T-cell (primary cell): ENCODE data around the gene TTLL12. TPM values are rescaled to one million over a fixed set of nuclear protein-coding genes. Genes with fewer than 3 reads are reported as not detected.

Experiments used
- ATAC-seq, 4 experiments: fragments of 200-7000 bp in 3 of 4; fragments of 150-1000 bp in 1 of 4; cut with Tn5 transposase; replicated peaks in 1 of 4; 1 replicate in 3 of 4; 2 replicates in 1 of 4; pipeline ENCODE4 v1.10.0; 2021; ENCODE audit warnings: moderate library complexity in 3 of 4, mild to moderate bottlenecking in 2 of 4, moderate number of reproducible peaks in 1 of 4
- CTCF ChIA-PET, 2 donors: fragments of 300-600 bp; sonication (Branson Sonifier 250); formaldehyde crosslinking; loops; one replicate each; lab custom pipeline; 2022; ENCODE audit warnings: antibody characterized with exemption in 2 of 2; lab: Charles Lee
- POLR2A ChIA-PET, 2 donors: fragments of 300-600 bp; sonication (Branson Sonifier 250); formaldehyde crosslinking; loops; one replicate each; lab custom pipeline; 2022; ENCODE audit warnings: antibody characterized with exemption in 2 of 2; lab: Charles Lee
- DNase-seq, 35 experiments: peaks; one replicate each; pipeline versions ENCODE4 v3.0.0 to v3.0.0-alpha.2; 2013 to 2023
- H3K27ac ChIP-seq: one replicate; pipeline ENCODE4 v1.5.1; 2013; ENCODE audit warnings: low read length
- H3K27me3 ChIP-seq, 2 experiments: replicated peaks in 1 of 2; 1 replicate in 1 of 2; 2 replicates in 1 of 2; pipeline versions ENCODE4 v1.6.1 to v1.7.0; 2013; ENCODE audit warnings: low read length in 1 of 2, mixed read lengths in 1 of 2; ENCODE audit not compliant: control insufficient read depth in 2 of 2, insufficient read depth in 2 of 2; ENCODE audit errors: extremely low read depth in 1 of 2
- H3K36me3 ChIP-seq, 2 donors: 1 replicate in 1 of 2; 2 replicates in 1 of 2; pipeline versions ENCODE4 v1.6.1 to v1.7.0; 2013; ENCODE audit warnings: low read length in 1 of 2; ENCODE audit not compliant: control insufficient read depth in 2 of 2, insufficient read depth in 1 of 2; ENCODE audit errors: extremely low read depth in 1 of 2
- H3K4me1 ChIP-seq, 2 experiments: 1 replicate in 1 of 2; 2 replicates in 1 of 2; pipeline versions ENCODE4 v1.6.1 to v1.7.0; 2013; ENCODE audit warnings: low read length in 2 of 2, mixed read lengths in 1 of 2; ENCODE audit not compliant: insufficient read depth in 2 of 2, control insufficient read depth in 1 of 2; ENCODE audit errors: extremely low read depth in 1 of 2
- H3K4me3 ChIP-seq, 2 donors: 1 replicate in 1 of 2; 2 replicates in 1 of 2; pipeline versions ENCODE4 v1.5.1 to v1.7.0; 2013; ENCODE audit warnings: mild to moderate bottlenecking in 2 of 2, low read length in 1 of 2, moderate library complexity in 1 of 2; ENCODE audit not compliant: control insufficient read depth in 1 of 2; ENCODE audit errors: extremely low read depth in 1 of 2
- H3K9me3 ChIP-seq: 2 replicates; pipeline ENCODE4 v1.7.0; 2013
- H3K27ac Mint-ChIP-seq, 2 donors: one replicate each; pipeline ENCODE4 v1.8.0; 2020 to 2021; ENCODE audit warnings: mild to moderate bottlenecking in 2 of 2, mixed read lengths in 2 of 2
- H3K27me3 Mint-ChIP-seq, 2 donors: one replicate each; pipeline ENCODE4 v1.8.0; 2021 to 2022; ENCODE audit warnings: mixed read lengths in 2 of 2
- H3K36me3 Mint-ChIP-seq: one replicate; pipeline ENCODE4 v1.8.0; 2021; ENCODE audit warnings: mixed read lengths
- H3K4me1 Mint-ChIP-seq, 3 donors: one replicate each; pipeline ENCODE4 v1.8.0; 2020 to 2022; ENCODE audit warnings: mixed read lengths in 3 of 3, mild to moderate bottlenecking in 1 of 3
- H3K4me3 Mint-ChIP-seq, 3 donors: one replicate each; pipeline ENCODE4 v1.8.0; 2020 to 2022; ENCODE audit warnings: mild to moderate bottlenecking in 3 of 3, mixed read lengths in 3 of 3, moderate library complexity in 3 of 3
- H3K9me3 Mint-ChIP-seq, 3 donors: one replicate each; pipeline ENCODE4 v1.8.0; 2020 to 2022; ENCODE audit warnings: mixed read lengths in 3 of 3
- WGBS: methylation state at CpG from one replicate; pipeline ENCODE4 v1.1.5; 2013; ENCODE audit warnings: missing lambda C conversion rate; ENCODE audit not compliant: insufficient coverage; 5-methylcytosine and 5-hydroxymethylcytosine counted together
- total RNA-seq, 35 experiments: library from RNA in 6 of 35; stranded (reverse) in 6 of 35; fragments of 120-200 nt in 1 of 35; gene quantifications; one replicate each; pipeline versions ENCODE4 v1.2.1 to v1.2.4 and lab custom pipeline; 2013 to 2026

The TTLL12 gene
- total RNA-seq, 5 donors from 2014 or later (not counting 1 experiment from before 2014, with no cell fraction given): 17.1 to 38.1 (median 33.8) TPM

DNA sequence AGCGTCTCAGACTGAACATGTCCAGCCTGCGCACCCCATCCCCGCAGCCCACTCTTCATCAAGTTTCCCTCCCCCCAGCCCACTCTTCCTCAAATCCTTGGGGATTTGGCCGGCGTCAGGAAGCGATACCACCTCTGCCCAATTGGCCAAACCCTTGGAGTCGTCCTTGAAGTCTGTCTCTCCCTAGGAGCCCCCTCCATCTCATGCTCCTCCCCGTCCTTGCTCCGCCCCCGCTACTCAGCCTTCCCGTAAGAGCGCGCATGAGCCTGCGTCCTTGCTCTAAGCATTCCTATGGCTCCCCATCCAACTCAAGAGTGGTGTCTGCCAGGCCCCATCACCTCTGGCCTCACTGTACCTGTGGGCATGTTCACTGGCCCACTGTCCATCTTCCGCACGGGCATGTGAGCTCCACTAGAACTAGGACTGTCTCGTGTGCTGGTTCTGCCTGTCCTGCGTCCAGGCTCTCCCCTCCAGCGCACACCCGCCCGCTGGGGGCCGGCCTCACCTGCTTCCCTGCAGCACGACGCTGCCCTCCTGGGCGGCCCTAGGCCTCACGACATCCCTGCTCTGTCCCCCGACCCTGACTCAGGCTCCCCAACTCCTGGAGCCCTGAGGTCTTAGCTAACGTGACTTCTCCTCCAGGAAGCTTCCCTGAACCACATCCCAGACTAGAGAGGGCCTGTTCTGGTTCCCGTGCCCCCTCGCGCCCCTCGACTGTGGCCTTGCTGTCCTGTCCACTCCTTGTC, 30.5 kb upstream of the TTLL12 start:
- no peaks in the 10 kb centered on the region for H3K9me3 ChIP-seq
- H3K27me3 Mint-ChIP-seq: peaks cover 0 to 3% of the 10 kb centered on the region in 2 donors
- DNase-seq (no peak), ATAC-seq (no peak)
- WGBS: 90% methylated on average over 22 of the region's 32 CpGs
- H3K27ac ChIP-seq: no peak overlapping the region
- H3K36me3 ChIP-seq: no peaks in the 10 kb centered on the region
- no peak overlapping the region for H3K27ac Mint-ChIP-seq
- no peaks in the 10 kb centered on the region for H3K9me3 Mint-ChIP-seq
- no peak overlapping the region for H3K4me3 ChIP-seq
- CTCF ChIA-PET: no interaction called here
- H3K4me1 Mint-ChIP-seq: no peaks in the 10 kb centered on the region
- H3K4me3 Mint-ChIP-seq: no peak overlapping the region
- POLR2A ChIA-PET: interaction anchor here in 1 of 2 donors (0.6 kb wide), 1 partner anchor 11 kb away, joined by 3 read pairs; no protein-coding TSS in a partner anchor
- no peaks in the 10 kb centered on the region for H3K36me3 Mint-ChIP-seq
- H3K4me1 ChIP-seq: no peaks in the 10 kb centered on the region
- H3K27me3 ChIP-seq: peaks cover 0 to 27% of the 10 kb centered on the region in 2 experiments

DNA sequence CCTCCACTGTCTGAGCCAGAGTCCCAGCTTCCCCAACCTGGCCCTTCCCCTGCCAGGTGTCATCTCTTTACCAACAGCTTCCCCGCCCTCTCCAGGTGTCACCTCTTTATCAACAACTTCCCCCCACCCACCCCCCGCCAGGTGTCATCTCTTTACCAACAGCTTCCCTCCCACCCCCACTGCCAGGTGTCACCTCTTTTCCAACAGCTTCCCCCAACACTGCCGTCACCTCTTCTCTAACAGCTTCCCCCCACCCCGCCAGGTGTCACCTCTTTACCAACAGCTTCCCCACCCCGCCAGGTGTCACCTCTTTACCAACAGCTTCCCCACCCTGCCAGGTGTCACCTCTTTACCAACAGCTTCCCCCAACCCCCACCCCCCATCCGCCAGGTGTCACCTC, 29.8 kb upstream of the TTLL12 start:
- CTCF ChIA-PET: no interaction called here
- WGBS: 71% methylated on average over 3 of the region's 6 CpGs

DNA sequence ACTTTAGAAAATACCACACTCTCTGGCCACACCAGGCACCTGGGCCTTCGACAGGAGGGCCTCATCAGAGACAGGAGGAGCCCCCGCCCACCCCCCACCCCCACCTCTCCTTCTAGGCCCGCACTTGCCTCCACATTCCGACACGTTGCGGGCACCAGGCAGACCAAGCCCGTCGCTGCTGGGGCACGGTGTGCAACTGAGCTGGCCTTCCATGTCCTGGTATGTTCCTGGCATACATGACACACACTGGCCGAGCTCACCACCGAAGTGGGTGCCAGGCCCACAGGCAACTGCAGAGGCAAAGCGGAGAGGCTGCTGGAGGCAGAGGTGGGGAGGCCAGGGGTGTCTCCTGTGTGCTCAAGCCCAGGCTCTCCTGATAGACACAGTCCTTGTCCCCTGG, 27.0 kb upstream of the TTLL12 start:
- Mint-ChIP-seq H3K27ac (no peak overlapping the region), H3K4me3 (no peak overlapping the region), H3K36me3 (no peaks in the 10 kb centered on the region), H3K27me3 (no peaks in the 10 kb centered on the region), H3K4me1 (no peaks in the 10 kb centered on the region), H3K9me3 (no peaks in the 10 kb centered on the region)
- Histone ChIP-seq H3K4me1 (no peaks in the 10 kb centered on the region), H3K4me3 (no peak overlapping the region), H3K36me3 (no peaks in the 10 kb centered on the region), H3K27me3 (peaks cover 0 to 19% of the 10 kb centered on the region in 2 experiments), H3K27ac (no peak overlapping the region), H3K9me3 (no peaks in the 10 kb centered on the region)
- ChIA-PET POLR2A (no interaction called here), CTCF (no interaction called here)
- WGBS: 91% methylated on average over 7 of the region's 12 CpGs
- ATAC-seq (no peak), DNase-seq (no peak)

More for the DNA sequence above, 29.8 kb upstream of the TTLL12 start:
- no peaks in the 10 kb centered on the region for H3K4me1 Mint-ChIP-seq
- H3K27me3 ChIP-seq: peaks cover 0 to 29% of the 10 kb centered on the region in 2 experiments
- H3K9me3 ChIP-seq: no peaks in the 10 kb centered on the region
- H3K27ac Mint-ChIP-seq: no peak overlapping the region
- no peaks in the 10 kb centered on the region for H3K4me1 ChIP-seq
- H3K9me3 Mint-ChIP-seq: no peaks in the 10 kb centered on the region
- H3K4me3 Mint-ChIP-seq: no peak overlapping the region
- DNase-seq: no peak
- no peak for ATAC-seq
- no peak overlapping the region for H3K27ac ChIP-seq
- no peaks in the 10 kb centered on the region for H3K36me3 Mint-ChIP-seq
- H3K27me3 Mint-ChIP-seq: peaks cover 0 to 3% of the 10 kb centered on the region in 2 donors
- H3K36me3 ChIP-seq: no peaks in the 10 kb centered on the region
- H3K4me3 ChIP-seq: no peak overlapping the region
- POLR2A ChIA-PET: no interaction called here

DNA sequence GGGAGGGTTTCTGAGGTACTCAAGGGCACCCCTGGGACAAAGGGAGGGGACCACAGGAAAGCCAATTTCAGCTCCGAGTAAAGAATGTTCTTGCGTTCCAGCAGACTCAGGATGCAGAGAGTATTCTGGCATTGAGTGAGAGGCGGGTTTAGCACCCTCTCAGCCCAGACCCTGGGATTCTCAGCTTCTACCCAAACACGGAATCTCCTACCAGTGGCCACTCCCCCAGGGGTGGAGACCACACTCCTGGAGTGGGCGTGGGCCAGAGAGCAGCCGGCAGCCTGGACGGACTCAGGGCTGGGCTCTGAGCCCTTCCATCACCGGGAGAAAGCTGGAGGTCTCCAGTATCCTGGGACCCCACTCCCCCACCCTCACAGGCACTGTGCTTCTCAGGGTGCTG, 26.1 kb upstream of the TTLL12 start:
- H3K4me3 Mint-ChIP-seq: no peak overlapping the region
- Histone ChIP-seq H3K9me3 (no peaks in the 10 kb centered on the region), H3K4me3 (no peak overlapping the region), H3K27me3 (peaks cover 0 to 13% of the 10 kb centered on the region in 2 experiments), H3K4me1 (no peaks in the 10 kb centered on the region), H3K27ac (no peak overlapping the region), H3K36me3 (no peaks in the 10 kb centered on the region)
- ATAC-seq (no peak), DNase-seq (no peak)
- ChIA-PET POLR2A (no interaction called here), CTCF (no interaction called here)
- H3K27ac Mint-ChIP-seq: no peak overlapping the region
- no peaks in the 10 kb centered on the region for H3K27me3 Mint-ChIP-seq
- 83% methylated on average over 5 of the region's 8 CpGs for WGBS
- H3K9me3 Mint-ChIP-seq: no peaks in the 10 kb centered on the region
- no peaks in the 10 kb centered on the region for H3K36me3 Mint-ChIP-seq
- H3K4me1 Mint-ChIP-seq: no peaks in the 10 kb centered on the region

DNA sequence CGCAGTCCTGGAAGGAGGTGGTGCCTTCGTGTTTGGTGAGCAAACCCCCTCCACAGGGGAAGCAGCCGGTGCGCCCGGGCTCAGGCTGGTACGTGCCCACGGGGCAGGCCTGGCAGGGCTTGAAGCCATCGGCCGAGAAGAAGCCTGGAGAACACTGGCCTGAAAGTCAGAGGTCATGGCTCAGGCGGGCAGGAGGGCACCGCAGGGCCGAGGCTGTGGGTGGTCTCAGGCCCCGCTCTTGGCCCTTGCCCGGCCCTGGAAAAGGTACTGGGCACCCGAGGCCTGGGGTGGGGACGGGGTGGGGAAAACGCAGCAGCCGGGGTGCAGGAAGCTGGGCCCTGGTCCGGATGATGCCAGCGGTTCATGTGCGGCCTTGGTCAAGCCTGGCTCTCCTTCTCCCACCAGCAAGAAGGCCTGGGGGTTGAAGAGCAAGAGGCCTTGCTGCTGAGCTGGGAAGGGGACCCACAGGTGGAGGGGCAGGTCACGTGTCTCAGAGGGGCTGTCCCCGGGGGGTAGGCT, 25.6 kb upstream of the TTLL12 start:
- H3K27me3 ChIP-seq: peaks cover 0 to 16% of the 10 kb centered on the region in 2 experiments
- no peak overlapping the region for H3K4me3 Mint-ChIP-seq
- no peaks in the 10 kb centered on the region for H3K36me3 Mint-ChIP-seq
- no peaks in the 10 kb centered on the region for H3K36me3 ChIP-seq
- CTCF ChIA-PET: no interaction called here
- no peaks in the 10 kb centered on the region for H3K4me1 ChIP-seq
- H3K4me1 Mint-ChIP-seq: peaks cover 0 to 3% (median 0%) of the 10 kb centered on the region in 3 donors
- no peak for DNase-seq
- H3K27me3 Mint-ChIP-seq: no peaks in the 10 kb centered on the region
- POLR2A ChIA-PET: no interaction called here
- no peak overlapping the region for H3K4me3 ChIP-seq
- no peak for ATAC-seq
- H3K9me3 Mint-ChIP-seq: no peaks in the 10 kb centered on the region
- no peaks in the 10 kb centered on the region for H3K9me3 ChIP-seq
- no peak overlapping the region for H3K27ac ChIP-seq
- WGBS: 87% methylated on average over 9 of the region's 23 CpGs
- H3K27ac Mint-ChIP-seq: no peak overlapping the region

DNA sequence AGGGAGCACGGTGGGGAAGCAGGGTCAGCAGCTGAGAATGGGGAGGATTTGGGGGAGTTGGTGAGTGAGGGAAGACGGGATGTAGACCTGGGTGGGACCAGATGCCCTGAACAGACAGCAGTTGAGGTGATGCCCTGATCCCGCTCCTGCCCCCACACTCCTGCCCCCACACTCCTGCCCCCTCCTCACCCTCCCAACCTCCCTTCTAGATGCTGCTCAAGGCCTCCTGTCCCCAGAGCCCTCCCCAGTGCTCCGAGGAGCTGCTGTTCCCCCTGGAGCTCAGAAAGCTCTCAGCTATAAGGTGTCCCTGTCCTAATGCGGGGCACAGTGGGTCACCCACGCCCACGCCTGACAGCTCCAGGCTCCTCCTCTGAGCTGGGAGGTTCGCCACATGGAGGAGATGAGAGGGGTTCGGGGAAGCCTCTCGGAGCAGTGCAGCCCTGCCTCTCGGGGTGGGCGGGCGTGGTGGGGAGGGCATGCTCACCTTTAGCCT, 25.1 kb upstream of the TTLL12 start:
- CTCF ChIA-PET: no interaction called here

More for the DNA sequence above, 25.1 kb upstream of the TTLL12 start:
- no peak overlapping the region for H3K4me3 Mint-ChIP-seq
- no peak overlapping the region for H3K27ac Mint-ChIP-seq
- H3K9me3 ChIP-seq: no peaks in the 10 kb centered on the region
- H3K4me1 Mint-ChIP-seq: peaks cover 0 to 5% (median 0%) of the 10 kb centered on the region in 3 donors
- 85% methylated on average over 12 of the region's 13 CpGs for WGBS
- POLR2A ChIA-PET: no interaction called here
- ATAC-seq (no peak), DNase-seq (no peak)
- no peak overlapping the region for H3K4me3 ChIP-seq
- no peak overlapping the region for H3K27ac ChIP-seq
- no peaks in the 10 kb centered on the region for H3K9me3 Mint-ChIP-seq
- H3K27me3 Mint-ChIP-seq: no peaks in the 10 kb centered on the region
- peaks cover 0 to 2% of the 10 kb centered on the region in 2 experiments for H3K4me1 ChIP-seq
- peaks cover 0 to 17% of the 10 kb centered on the region in 2 experiments for H3K27me3 ChIP-seq
- H3K36me3 Mint-ChIP-seq: no peaks in the 10 kb centered on the region
- no peaks in the 10 kb centered on the region for H3K36me3 ChIP-seq
